Gastrocnemius medialis (tissue), 4 donors: Measurements from ENCODE around the gene ZNF283.

Experiments used
- CTCF ChIP-seq, 5 experiments: fragments of 450-650 bp in 3 of 5; fragments of 200-600 bp in 2 of 5; sonication (generic) in 2 of 5; IDR thresholded peaks in 4 of 5; conservative IDR thresholded peaks in 1 of 5; 1 replicate in 4 of 5; 2 replicates in 1 of 5; pipeline ENCODE4 v1.5.1; 2016 to 2019; ENCODE audit warnings: antibody characterized with exemption in 5 of 5, mild to moderate bottlenecking in 3 of 5, moderate library complexity in 3 of 5
- POLR2A ChIP-seq, 2 donors: fragments of 450-650 bp; IDR thresholded peaks; one replicate each; pipeline ENCODE4 v1.6.1; 2017; ENCODE audit warnings: antibody characterized with exemption in 2 of 2, mild to moderate bottlenecking in 2 of 2, moderate library complexity in 2 of 2

- TF ChIP-seq CTCF (IDR thresholded peaks at IDR 0.05 in 4 of 5, conservative IDR thresholded peaks at IDR 0.05 in 1 of 5) (no peak), POLR2A (IDR thresholded peaks at IDR 0.05) (no peak)
Observed at GRCh38 chr19:43811837-43812236, 15.3 kb upstream of the ZNF283 start.
